HG03521 (cell line): ENCODE results near the gene EFCC1.

Source experiments
- ATAC-seq: cut with Tn5 transposase; IDR thresholded peaks from one replicate; pipeline ENCODE4 v1.9.1; 2021; ENCODE audit warnings: mild to moderate bottlenecking, moderate library complexity; ENCODE audit not compliant: unreplicated experiment

EFCC1 gene

DNA sequence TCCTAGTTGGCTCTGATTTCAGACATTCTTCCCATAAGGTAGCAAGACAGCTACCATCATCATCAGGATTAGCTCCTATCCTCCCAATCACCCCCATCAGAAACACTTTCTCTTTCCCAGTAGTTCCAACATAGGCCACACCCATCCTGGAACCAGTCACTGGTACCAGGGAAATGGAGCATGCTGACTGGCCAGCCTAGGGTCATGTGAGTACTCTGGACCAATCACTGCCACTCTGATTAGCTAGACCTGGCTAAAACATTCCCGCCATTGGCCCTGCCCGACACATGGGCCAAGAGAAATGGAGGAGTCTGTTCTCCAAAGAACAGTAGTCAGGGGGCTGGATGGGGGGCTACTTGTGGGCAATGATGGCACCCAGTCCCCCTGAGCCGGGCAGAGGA, 12.4 kb downstream of the EFCC1 start:
- no peak for ATAC-seq

DNA sequence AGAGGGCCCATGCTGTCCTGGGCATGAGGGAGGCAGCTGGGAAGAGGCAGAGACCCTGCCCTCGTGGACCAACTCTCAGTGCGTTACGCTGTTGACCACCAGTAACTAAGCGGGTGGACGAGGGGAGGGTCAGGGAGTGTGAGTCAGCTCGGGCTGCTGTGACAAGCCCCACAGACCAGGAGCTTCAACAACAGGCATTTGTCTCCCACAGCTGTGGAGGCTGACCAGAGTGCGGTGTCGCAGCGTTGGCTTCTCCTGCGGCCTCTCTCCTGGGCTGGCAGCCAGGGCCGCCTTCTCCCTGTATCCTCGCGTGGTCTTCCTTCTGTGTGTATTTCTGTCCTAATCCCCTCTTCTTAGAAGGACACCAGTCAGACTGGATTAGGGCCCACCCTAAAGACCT, 13.0 kb downstream of the EFCC1 start:
- ATAC-seq, result no peak

DNA sequence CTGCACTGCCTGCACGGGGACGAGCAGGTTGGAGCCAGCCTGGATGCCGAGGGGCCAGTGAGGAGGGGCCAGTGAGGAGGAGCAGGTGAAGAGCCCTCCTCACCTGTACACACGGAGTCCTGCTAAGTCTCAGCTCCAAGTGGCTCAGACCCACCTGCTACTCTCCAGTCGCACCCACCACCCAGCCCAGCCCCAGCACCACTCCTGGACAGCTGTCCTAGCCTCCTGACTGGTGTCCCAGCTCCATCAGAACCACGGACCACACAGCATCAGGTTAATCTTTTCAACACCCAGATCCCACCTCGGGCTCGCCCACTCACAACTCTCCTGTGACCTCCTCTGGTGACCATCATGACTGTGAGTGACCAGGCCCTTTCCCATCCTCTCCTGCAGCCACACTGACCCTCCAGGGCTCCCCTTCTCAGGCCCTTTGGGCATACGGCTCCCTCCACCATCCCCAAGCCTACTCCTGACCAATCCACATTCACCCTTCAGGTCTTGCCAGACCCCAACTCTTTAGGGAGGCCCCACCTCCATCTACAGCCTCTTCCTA, 13.8 kb downstream of the EFCC1 start:
- no peak for ATAC-seq

DNA sequence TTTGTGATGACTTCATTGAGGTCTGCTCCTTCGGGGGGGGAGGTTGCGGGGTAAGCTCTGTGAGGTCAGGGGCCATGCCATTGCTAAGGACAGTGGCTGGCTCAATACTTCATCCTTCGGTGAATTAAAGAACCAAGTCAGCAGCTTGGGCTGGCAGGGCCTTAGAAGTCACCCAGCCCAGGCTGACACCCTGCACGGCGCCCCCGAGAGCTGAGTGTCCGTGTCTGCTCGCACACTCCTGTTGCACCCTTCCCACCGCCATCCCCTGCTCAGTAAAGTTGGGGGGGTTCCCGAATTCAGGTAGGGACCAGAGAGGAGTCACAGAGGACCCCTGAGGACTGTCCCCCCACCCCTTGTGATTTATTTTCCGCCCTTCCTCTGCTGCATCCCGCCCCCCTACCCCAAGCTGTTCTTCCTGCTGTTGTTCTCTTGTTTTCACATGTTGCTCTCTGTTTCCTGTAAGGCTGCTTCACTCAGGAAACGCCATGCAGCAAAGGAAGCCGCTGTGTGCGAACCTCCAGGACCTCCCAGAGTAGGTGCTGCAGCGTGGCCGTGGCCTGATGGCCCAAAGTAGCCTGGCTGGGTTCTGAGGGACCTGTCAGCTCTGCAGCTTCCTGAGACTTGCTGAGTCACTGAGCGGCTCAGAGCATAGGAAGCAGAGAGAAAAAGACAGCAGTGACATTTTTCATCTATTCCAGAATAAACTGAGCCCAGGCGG, 14.4 kb downstream of the EFCC1 start:
- ATAC-seq, result no peak

DNA sequence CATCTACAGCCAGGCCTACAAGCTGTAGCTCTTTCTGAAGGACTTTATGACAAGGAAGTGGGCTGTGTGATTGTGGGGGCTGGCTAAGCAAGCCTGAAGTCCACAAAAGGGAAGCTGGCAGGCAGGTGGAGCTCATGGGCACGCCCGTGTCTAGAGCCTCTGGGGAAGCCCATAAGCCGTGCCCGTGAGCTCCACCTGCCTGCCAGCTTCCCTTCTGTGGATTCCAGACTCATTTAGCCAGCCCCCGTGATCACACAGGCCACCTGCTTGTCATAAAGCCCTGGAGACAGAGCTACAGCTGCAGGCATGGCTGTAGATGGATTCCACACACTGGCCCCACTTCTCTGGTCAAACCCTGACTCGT, 15.2 kb downstream of the EFCC1 start:
- no peak for ATAC-seq

DNA sequence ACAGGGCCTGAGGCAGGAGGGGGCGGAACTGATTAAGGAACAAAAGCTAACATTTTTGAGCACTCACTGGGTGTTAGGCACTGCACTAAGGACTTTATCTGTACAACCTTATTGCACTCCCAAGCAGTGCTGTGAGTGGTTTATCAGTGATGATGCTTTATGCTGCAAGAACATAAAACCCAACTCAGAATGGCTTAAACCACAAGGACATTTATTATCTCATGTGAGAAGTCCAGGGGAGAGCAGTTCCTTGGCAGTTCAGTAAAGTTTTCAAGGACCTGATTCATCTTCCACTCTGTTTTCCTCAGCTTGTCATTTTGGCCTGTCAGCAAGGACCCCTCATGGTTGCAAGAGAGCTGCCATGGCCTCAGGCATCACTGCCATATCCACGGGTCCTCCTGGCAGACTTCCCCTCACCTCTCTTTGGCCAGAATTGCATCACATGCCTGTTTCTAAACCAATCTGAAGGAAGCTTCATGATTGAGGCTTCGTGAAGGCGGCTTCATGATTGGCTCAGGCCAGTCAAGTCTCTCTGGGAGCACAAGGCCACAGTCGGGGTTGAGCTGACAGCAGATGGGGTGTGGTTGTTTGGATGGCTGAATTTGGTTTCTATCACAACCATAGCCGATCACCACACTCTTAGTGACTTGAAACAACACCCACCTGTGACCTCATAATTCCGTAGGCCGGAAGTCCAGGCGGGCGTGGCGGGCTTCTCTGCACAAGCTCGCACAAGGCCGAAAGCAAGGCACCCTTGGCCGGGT, 15.8 kb downstream of the EFCC1 start:
- peak; percentile 74 for ATAC-seq

DNA sequence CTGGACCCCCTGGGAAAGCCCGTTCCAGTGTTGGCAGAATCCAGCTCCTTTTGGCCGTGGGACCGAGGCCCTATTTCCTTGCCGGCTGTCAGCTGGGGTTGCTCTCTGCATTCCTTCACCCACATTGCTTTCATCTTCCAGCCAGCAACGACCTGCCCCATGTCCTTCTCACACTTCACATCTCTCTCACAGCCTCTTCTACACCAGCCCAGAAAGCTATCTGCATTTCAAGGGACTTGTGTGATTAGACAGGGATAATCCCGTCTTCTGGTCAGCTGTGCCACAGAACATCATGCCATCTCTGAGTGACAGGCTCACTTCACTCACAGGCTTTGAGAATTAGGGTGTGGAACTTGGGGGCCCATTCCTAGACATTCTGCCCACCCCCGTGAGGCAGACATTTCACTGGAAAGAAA, 16.4 kb downstream of the EFCC1 start:
- no peak for ATAC-seq

DNA sequence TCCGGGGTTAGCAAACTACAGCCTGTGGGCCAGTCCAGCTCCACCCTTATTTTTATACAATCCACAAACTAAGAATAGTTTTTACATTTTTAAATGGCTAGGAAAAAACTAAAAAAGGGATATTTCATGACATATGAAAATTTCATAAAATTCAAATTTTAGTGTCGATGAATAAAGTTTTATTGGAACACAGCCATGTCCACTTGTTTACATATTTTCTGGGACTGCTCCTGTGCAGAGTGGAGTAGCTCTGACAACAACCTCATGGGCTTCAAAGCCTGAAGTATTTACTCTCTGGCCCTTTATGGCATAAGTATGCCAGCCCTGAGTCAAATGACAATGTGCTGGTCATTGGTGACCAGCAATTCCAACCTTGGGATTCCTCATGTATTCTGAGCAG, 17.2 kb downstream of the EFCC1 start:
- ATAC-seq, result no peak

DNA sequence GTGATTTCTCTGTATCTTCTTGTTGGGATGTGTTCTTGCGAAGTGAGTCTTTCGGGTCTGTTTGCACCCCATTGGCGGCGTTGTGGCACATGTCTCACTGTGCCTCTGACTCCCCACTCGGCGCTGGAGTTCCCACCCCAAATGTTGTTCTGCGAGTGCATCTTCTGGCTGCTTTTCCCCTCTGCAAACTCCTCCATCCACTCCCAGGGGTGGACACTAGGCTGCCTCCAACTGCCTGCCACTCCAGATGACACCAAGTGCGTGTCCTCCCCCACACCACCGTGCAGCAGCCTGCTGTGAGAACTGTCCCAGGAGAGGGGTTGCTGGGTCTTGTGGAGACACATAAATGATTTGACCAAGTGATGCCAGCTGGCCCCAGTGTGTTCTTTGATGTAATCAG, 17.6 kb downstream of the EFCC1 start:
- ATAC-seq, result no peak

DNA sequence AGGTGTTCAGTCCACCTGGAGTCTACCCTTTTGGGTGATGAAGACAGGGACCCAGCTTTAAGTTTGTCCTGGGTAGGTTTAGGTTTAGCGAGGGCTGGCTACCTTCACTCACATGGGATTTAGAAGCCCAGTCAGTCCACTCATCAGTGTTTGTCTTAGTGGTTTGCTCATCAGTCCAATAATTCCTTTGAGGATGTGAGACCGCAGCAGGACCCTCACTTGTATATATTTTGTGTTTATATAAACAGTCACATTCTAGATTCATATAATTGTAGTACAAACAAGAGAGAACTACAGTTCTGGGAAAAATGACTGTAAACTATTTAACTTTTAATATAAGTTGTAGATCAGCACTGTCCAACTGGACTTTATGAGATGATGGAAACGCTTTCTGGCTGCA, 18.2 kb downstream of the EFCC1 start:
- ATAC-seq, result no peak

DNA sequence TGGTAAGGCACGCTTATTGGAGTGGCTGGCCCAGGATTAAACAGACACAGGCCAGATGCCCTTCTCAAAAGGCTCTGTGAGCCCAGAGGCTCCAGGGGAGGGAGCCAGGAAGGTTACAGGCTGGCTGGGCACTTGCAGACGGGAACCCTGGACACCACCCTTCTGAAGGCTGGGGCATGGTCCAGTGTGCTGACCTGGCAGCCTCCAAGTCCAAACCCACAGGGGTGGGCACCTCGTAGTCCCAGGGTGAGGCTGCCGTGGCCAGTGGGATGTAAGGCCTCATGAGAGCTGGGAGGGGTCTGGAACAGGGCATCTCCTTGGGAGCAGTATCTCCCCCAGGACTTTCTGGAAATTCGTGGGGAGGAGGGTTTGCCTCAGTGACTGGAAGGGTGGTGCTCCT, 19.6 kb downstream of the EFCC1 start:
- ATAC-seq, result no peak

DNA sequence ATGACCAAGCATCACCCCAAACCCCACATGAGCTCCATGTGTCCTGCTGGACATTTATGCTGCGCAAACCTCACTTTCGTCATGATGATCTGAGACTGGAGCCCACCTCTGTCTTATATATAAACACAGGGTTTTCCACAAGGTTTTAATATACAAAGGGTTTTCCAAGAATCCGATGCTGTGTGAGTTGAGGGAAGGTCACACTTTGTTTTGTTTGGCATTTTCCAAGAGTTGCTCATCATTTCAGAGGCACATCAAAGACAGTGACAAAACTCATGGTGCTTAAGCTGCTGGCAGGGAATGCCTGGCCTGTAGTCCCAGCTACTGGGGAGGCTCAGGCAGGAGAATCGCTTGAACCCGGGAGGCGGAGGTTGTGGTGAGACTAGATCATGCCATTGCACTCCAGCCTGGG, 20.0 kb downstream of the EFCC1 start:
- ATAC-seq, result no peak

DNA sequence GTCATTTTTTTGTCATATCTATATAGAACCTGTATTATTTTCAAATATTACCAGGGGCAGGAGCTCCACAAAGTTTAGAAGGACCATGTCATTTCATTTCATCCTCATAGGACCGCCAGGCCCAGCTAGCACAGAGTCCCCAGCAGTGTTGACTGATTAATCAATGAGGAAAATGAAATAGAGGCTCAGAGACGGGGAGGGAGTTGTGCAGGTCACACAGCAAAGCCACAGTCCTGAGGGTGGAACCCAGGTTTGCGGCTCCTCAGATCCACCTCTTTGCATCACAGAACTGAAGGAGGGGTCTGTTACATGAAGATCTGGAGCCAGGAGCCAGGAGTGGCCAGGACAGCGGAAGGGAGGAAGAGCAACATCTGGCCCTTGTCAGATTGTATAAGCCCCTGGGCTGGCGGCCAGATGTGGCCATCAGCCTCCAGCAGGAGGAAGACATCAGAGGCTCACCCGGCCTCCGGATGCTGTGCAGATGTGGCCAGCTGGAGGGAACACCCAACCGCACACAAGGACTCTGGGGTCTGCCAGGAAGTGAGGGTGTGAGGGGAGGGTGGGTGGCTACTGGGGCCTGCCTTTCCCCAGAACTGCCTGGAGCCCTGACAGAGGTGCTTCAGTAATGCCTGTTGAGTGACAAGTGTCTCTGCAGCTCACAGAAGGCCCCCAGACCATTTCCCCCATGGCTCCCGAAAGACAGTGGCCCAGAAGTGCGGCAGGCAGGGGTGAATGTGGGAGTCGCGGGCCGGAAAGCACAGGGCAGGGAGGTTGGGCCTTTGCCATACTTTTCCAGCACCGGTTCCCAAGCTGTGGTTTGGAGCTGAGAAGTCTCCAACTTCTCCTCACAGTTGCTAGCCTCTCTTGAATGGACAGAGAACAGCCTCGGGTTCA, 21.3 kb downstream of the EFCC1 start:
- ATAC-seq, result no peak

DNA sequence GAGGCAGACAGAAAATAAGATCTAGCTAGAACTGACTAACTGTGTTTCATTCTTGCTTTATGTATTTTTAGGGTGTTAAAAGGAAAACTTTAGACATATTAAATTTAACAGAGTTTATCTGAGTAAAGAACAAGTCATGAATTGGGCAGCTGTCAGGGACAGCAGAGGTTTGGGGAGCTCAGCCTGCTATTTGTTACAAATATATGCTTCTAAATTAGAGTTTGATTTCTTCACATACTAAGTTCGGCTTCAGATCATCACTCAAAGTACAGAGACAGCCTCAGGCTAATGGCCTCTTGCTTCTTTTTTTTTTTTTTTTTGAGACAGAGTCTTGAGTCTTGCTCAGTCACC, 21.9 kb downstream of the EFCC1 start:
- ATAC-seq, result no peak

DNA sequence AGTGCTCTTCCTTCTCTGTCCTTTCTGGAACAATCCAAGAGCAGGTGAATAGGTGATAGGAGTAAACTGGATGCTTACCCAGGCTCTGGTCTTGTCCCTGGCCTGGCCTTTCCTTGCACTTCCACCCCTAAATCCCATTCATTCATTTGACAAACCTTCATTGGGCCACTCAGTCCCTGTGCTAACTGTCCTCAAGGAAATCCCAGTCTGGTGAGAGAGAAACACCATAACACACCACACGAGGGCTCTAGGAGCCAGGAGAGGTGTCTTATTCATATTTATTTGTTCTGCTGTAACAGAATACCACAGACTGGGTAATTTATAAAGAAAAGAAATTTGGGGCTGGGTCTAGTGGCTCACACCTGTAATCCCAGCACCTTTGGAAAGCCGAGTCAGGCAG, 22.8 kb downstream of the EFCC1 start:
- no peak for ATAC-seq

DNA sequence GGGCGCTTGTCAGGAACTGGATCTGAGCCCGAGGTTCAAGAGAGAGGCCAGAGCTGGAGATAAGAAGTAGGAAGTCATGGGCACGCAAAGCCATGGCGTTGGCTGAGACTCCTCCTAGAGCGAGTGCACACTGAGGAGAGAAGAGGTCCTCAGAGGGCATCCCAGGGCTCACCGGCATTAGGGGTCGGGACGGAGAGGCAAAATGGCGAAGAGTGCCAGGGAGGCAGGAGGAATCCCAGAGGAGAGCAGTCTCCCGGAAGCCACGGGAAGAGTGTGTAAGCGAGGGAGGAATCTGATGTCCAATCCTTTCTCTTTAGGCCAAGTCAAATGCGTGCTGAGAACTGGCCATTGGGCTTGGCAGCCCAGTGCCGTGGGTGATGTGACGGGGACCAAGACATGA, 24.0 kb downstream of the EFCC1 start:
- no peak for ATAC-seq

DNA sequence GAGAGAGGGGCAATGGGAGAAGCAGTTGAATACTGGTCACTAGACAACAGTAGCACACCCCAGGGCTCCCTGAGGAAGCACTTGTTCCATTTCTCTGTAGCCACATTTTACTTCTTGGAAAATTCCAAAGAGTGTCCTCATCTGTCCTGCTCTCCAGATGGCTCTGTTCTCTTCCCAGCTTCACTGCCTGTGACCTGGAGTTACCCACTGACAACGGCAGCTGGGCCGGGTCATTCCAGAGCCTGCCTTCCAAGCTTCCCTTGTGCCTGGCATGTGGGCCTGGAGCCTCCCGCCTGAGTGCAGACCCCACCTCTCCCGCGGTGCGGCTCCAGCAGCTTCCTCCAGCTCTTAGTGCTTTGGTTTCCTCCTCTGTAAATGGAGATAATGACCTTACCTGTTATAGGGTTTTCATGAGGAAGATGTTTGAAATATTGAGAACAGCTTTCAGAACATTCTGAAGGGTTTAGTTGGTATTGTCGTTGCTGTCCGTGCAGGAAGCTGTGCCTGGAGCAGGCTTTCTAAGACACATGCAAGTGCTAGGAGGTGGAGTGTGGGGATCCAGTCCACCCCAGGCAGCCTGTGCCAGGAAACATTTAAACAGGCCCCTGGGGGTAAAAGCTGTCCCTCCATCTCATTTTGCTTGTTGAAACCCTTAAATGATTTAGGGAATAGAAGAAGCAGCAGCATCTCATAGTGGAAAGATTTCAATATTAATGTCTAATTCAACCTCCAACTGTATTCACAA, 24.8 kb downstream of the EFCC1 start:
- no peak for ATAC-seq

DNA sequence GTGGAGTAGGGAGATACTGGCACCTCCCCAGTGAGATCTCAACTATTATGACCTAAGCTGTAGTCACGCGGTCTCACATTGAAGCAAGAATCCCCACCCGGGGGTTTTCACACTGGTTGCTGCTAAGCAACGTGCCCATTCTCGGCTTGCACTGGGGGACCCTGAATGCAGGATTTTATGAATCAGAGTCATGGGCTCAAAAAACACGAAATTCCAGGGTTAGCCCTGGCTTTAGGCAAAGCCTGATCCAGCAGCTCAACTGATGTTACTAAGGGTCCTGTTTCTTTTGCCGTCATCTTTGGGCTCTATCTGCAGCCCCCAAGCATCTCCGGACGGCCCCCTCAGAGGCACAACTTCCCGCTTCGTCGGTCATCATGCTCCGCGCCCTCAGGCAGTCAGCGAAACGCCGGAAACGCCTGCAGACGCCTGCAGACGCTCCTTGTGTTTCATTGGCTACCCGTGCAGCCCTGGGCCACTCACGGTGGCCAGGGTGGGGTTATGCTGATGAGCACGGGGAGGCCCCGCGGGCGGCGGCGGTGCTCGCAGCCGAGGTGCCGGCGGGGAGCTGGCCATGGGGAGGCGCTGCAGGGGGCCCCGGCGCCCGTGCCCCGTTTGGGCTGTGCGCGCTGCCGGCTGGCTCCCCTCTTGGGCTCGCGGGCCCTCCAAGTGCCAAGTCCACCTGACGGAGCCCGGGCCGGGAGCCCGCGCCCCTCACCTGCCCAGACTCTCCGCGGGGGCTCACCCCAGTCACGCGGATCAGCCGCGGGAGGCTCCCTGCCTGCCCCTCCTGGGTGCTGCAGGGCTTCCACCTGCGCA, 25.8 kb downstream of the EFCC1 start:
- peak; percentile 100 for ATAC-seq

DNA sequence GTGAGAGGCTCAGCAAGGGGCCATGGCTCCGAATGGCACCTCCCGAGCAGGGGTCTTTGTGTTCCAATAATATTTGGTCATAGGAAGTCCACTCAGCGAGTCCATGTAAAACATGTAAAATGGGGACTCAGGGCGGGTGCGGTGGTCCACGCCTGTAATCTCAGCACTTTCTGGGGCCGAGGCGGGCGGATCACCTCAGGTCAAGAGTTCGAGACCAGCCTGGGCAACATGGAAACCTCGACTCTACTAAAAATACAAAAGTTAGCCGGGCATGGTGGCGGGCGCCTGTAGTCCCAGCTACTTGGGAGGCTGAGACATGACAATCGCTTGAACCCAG, 26.4 kb downstream of the EFCC1 start:
- no peak for ATAC-seq

DNA sequence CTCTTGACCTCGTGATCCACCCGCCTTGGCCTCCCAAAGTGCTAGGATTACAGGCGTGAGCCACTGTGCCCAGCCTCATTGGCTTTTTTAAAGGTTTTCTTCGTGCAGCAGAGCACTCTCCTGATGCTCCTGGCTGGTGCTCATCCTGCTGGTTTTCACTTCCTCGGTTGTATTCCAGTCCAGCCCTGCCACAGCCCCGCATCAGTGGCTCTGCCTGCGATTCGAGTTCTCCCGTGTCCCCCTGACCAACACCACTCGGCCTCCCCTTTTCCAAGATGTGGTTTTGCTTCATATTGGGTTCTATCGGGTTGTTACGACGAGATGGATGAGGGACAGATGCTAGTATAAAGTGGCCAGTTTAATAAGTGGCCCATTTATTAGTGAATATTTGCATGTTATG, 27.8 kb downstream of the EFCC1 start:
- ATAC-seq, result no peak
